ENCODE data around the gene TSPO2. TPM values are rescaled to one million over a fixed set of nuclear protein-coding genes. Genes with fewer than 3 reads are reported as not detected.
A peak's percentile ranks its signal among the peaks of the same experiment; 100 is the strongest.

TSPO2 gene
- total and polyA plus RNA-seq, 2 of the 13 experiments (the other 11 are each of a cell fraction or from before 2014, with no cell fraction given) = 0.55 TPM; not detected in 1

DNA sequence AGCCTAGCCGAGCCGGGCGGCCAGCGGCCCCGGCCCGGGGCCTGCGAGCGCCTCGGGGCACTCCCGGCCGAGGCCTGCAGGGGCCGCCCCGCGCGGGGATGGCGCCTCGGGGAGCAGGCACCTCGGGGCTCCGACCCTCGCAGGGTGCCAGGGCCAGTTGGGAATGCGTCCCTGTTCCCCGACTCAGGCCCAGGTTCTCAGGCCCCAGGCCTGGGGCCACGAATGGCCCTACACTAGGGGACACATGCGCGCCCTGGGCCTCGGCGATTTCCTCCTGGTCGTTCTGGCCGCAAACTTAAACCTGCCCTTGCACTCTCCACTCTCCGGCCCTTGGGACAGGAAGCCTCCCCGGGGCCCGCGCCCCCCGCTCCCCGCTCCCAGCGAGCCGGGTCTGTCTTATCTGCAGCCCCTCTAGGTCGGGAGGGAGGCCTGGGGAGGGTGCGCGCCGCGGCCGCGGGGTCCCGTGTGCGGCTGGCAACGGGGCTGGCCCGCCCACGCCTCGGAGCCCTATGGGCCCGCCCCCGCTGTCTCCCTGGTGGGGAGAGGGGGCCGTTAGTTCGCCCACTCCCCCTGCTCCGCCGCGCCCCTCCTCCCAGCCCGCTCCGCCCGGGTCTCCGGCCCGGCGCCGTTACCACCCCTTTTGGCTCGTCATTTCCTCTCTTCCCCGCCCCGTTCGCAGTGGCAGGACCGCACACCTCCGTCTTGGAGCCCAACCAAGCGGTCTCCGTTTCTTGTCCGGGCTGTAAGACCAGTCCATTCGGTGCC lies 31.1 kb downstream of the TSPO2 start (continued):
- TF ChIP-seq, protein P1, sequence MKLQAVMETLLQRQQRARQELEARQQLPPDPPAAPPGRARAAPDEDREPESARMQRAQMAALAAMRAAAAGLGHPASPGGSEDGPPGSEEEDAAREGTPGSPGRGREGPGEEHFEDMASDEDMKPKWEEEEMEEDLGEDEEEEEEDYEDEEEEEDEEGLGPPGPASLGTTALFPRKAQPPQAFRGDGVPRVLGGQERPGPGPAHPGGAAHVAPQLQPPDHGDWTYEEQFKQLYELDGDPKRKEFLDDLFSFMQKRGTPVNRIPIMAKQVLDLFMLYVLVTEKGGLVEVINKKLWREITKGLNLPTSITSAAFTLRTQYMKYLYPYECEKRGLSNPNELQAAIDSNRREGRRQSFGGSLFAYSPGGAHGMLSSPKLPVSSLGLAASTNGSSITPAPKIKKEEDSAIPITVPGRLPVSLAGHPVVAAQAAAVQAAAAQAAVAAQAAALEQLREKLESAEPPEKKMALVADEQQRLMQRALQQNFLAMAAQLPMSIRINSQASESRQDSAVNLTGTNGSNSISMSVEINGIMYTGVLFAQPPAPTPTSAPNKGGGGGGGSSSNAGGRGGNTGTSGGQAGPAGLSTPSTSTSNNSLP (IDR thresholded peaks at IDR 0.05; ENCODE audit: low read depth, low read length) = no peak
- TF ChIP-seq, protein P2, sequence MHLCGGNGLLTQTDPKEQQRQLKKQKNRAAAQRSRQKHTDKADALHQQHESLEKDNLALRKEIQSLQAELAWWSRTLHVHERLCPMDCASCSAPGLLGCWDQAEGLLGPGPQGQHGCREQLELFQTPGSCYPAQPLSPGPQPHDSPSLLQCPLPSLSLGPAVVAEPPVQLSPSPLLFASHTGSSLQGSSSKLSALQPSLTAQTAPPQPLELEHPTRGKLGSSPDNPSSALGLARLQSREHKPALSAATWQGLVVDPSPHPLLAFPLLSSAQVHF (CRISPR knock-in tag; IDR thresholded peaks at IDR 0.05) = no peak
- TF ChIP-seq MTA3 (CRISPR knock-in tag; IDR thresholded peaks at IDR 0.05) (no peak), ZNF317 (CRISPR knock-in tag; IDR thresholded peaks at IDR 0.05) (peak; percentile 33; the same call in 1 of the 2 replicates), TRIM24 (CRISPR knock-in tag; IDR thresholded peaks at IDR 0.05) (no peak), ZSCAN9 (CRISPR knock-in tag; IDR thresholded peaks at IDR 0.05; ENCODE audit: borderline replicate concordance) (no peak), NONO (IDR thresholded peaks at IDR 0.05) (no peak), NONO (CRISPR knock-in tag; conservative IDR thresholded peaks at IDR 0.05) (no peak), DPF2 (CRISPR knock-in tag; IDR thresholded peaks at IDR 0.05; ENCODE audit: borderline replicate concordance, low read depth) (no peak; the same call in 1 of the 2 replicates), ADNP (CRISPR knock-in tag; IDR thresholded peaks at IDR 0.05) (no peak), SRY (CRISPR knock-in tag; IDR thresholded peaks at IDR 0.05) (peak; percentile 56; the same call in 1 of the 2 replicates), MTF1 (CRISPR knock-in tag; IDR thresholded peaks at IDR 0.05) (no peak), DMAP1 (CRISPR knock-in tag; IDR thresholded peaks at IDR 0.05) (peak; percentile 34; the same call in 1 of the 2 replicates), ZNF343 (CRISPR knock-in tag; IDR thresholded peaks at IDR 0.05) (no peak)
- TF ChIP-seq, protein P3, sequence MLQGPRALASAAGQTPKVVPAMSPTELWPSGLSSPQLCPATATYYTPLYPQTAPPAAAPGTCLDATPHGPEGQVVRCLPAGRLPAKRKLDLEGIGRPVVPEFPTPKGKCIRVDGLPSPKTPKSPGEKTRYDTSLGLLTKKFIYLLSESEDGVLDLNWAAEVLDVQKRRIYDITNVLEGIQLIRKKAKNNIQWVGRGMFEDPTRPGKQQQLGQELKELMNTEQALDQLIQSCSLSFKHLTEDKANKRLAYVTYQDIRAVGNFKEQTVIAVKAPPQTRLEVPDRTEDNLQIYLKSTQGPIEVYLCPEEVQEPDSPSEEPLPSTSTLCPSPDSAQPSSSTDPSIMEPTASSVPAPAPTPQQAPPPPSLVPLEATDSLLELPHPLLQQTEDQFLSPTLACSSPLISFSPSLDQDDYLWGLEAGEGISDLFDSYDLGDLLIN (CRISPR knock-in tag; IDR thresholded peaks at IDR 0.05; ENCODE audit: borderline replicate concordance) = no peak
- TF ChIP-seq, protein P4, sequence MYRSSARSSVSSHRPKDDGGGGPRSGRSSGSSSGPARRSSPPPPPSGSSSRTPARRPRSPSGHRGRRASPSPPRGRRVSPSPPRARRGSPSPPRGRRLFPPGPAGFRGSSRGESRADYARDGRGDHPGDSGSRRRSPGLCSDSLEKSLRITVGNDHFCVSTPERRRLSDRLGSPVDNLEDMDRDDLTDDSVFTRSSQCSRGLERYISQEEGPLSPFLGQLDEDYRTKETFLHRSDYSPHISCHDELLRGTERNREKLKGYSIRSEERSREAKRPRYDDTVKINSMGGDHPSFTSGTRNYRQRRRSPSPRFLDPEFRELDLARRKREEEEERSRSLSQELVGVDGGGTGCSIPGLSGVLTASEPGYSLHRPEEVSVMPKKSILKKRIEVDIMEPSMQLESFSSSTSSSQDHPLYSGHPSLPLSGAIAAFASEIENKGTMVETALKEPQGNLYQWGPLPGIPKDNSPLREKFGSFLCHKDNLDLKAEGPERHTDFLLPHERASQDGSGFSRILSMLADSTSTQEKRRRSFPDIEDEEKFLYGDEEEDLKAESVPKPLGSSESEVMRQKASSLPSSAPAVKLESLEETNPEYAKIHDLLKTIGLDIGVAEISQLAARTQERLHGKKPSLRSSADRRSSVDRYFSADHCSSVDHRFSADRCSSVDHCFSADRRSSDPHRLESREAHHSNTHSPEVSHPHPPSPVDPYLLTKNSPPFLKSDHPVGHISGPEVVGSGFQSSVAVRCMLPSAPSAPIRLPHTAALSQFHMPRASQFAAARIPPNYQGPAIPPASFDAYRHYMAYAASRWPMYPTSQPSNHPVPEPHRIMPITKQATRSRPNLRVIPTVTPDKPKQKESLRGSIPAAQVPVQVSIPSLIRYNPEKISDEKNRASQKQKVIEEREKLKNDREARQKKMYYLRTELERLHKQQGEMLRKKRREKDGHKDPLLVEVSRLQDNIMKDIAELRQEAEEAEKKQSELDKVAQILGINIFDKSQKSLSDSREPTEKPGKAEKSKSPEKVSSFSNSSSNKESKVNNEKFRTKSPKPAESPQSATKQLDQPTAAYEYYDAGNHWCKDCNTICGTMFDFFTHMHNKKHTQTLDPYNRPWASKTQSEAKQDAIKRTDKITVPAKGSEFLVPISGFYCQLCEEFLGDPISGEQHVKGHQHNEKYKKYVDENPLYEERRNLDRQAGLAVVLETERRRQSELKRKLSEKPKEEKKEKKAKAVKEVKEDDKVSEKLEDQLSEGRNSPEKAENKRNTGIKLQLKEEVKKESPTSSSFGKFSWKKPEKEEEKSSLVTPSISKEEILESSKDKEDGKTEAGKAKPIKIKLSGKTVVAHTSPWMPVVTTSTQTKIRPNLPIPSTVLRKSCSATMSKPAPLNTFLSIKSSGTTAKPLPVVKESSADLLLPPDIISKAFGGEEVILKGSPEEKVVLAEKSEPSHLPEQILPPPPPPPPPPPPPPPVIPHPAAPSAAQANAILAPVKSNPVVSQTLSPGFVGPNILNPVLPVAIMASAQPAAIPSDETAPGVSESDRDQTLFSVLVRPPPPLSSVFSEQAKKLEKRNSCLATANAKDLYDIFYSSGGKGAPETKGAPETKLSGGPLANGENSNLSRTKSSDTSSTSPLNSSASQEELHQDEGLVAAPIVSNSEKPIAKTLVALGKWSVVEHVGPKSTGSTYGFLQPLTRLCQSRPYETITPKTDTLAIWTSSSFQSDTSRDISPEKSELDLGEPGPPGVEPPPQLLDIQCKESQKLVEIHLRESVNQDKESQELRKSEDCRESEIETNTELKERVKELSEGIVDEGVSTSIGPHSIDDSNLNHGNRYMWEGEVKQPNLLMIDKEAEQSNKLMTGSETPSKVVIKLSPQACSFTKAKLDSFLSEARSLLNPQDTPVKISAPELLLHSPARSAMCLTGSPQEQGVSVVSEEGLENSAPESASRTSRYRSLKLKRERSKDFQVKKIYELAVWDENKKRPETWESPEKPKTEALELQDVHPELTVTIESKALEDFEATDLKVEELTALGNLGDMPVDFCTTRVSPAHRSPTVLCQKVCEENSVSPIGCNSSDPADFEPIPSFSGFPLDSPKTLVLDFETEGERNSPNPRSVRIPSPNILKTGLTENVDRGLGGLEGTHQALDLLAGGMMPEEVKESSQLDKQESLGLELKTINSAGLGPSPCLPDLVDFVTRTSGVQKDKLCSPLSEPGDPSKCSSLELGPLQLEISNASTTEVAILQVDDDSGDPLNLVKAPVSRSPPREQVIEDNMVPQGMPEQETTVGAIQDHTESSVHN (CRISPR knock-in tag; IDR thresholded peaks at IDR 0.05) = no peak
- TF ChIP-seq, protein P5, sequence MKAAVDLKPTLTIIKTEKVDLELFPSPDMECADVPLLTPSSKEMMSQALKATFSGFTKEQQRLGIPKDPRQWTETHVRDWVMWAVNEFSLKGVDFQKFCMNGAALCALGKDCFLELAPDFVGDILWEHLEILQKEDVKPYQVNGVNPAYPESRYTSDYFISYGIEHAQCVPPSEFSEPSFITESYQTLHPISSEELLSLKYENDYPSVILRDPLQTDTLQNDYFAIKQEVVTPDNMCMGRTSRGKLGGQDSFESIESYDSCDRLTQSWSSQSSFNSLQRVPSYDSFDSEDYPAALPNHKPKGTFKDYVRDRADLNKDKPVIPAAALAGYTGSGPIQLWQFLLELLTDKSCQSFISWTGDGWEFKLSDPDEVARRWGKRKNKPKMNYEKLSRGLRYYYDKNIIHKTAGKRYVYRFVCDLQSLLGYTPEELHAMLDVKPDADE (CRISPR knock-in tag; IDR thresholded peaks at IDR 0.05) = no peak

Measured in HepG2 (cell line).